GM12873 (cell line): Measurements from ENCODE around the gene MXI1.

Experiments used
- TF ChIP-seq, protein P1 (sequence below): IDR thresholded peaks from 2 replicates; pipeline ENCODE4 v1.5.1; 2012; ENCODE audit warnings: low read depth, mild to moderate bottlenecking, moderate library complexity, low read length, control low read depth; ENCODE audit not compliant: insufficient read depth; ENCODE audit errors: missing control alignments

Gene MXI1

DNA sequence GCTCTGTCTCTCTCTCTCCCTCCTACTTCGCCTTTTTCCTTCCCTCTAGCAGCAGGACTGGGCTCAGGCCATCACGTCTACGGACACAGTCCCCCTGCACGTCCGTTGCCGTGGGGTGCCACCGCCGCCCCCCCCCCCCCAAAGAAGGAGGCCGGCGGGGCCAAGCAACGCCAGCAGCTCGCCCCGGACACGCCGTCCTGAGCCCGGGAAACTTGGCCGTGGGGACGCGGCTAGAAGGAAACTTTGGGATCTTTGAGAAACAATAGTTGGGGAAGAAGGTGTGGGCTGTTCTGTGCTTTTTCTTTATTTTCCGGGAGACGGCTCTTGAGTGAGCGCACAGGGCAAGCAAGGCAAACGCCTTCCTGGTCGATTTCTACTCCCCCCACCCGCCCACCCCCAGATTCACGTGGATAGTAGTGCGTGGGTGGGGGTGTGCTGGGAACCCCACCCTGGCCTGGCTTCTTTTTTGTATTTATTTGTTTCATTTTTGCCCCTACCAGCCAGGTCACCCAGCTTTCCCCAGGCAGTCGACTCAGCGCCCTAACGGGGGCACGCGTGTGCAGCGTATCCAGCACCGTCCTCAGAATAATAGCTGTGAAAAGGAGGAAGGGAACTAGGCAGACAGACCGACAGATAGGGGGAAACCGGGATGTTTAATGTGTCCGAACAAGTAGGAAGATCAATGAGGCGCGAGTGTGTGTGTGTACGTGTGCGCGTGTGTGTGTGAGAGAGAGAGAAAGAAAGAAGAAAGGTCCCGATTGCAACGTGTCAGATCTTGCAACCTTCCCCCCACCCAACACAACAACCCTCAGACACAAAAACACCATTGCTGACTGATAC, 1.4 kb downstream of the MXI1 start:
- TF ChIP-seq, protein P1, sequence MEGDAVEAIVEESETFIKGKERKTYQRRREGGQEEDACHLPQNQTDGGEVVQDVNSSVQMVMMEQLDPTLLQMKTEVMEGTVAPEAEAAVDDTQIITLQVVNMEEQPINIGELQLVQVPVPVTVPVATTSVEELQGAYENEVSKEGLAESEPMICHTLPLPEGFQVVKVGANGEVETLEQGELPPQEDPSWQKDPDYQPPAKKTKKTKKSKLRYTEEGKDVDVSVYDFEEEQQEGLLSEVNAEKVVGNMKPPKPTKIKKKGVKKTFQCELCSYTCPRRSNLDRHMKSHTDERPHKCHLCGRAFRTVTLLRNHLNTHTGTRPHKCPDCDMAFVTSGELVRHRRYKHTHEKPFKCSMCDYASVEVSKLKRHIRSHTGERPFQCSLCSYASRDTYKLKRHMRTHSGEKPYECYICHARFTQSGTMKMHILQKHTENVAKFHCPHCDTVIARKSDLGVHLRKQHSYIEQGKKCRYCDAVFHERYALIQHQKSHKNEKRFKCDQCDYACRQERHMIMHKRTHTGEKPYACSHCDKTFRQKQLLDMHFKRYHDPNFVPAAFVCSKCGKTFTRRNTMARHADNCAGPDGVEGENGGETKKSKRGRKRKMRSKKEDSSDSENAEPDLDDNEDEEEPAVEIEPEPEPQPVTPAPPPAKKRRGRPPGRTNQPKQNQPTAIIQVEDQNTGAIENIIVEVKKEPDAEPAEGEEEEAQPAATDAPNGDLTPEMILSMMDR = no peak

DNA sequence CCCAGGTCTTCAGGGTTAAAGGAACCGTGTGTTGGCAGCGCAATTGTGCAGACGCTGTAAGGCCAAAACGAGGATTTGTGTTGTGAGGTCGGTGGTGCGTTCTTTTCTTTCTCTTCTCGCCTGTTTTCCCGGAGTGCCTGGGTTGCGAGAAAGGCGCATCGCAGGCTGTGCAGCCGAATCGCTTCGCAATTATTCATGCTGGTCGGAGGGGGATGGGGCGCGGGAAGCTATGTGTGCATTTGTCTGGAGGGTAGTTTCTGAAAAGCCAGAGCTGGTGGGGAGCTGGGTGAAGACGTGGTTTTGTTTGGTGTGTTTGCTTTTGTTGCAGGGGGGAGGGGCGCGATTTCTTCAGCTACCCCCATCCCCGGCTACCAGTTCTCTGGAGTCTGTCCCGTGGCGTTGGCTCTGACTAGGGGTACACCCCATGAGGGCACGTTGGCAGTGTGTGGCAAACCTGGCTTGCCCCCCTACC, 2.1 kb downstream of the MXI1 start:
- TF ChIP-seq, protein P1 = no peak

DNA sequence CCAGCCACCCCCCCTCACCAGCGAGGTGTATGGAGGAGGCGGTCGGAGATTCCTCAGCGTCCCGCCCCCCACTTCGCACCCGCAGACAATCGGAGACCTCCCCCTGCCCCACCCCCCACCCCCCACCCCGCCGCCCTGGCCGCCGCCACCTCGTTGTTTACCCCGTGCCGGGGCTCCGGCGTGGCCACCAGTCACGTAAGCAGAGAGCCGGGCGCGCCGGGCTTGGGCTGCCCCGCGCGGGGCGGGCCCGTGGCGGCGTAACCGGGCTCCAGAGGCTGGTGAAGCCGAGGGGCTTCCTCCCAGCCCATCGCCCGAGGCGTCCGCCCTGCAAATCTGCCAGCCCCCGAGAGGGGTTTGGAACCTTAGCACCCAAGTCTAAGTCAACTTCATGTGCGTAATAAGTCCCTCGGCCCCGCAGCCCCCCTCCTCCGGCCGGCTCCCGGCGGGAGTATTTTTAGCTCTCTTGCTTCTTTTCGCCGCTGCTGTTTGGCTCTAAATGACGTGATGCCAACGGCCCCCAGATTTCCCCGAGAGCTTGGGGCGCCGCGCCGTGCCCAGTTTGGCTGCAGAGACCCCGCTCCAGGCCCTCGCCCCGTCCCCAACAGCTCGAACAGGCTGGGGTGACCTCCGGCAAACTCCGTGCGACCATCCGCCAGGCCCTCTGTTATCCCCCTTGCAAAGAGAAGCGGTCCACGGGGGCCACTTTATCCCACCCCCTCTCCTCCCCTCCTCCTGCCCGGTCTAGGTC, 2.7 kb downstream of the MXI1 start:
- TF ChIP-seq, protein P1 = no peak

DNA sequence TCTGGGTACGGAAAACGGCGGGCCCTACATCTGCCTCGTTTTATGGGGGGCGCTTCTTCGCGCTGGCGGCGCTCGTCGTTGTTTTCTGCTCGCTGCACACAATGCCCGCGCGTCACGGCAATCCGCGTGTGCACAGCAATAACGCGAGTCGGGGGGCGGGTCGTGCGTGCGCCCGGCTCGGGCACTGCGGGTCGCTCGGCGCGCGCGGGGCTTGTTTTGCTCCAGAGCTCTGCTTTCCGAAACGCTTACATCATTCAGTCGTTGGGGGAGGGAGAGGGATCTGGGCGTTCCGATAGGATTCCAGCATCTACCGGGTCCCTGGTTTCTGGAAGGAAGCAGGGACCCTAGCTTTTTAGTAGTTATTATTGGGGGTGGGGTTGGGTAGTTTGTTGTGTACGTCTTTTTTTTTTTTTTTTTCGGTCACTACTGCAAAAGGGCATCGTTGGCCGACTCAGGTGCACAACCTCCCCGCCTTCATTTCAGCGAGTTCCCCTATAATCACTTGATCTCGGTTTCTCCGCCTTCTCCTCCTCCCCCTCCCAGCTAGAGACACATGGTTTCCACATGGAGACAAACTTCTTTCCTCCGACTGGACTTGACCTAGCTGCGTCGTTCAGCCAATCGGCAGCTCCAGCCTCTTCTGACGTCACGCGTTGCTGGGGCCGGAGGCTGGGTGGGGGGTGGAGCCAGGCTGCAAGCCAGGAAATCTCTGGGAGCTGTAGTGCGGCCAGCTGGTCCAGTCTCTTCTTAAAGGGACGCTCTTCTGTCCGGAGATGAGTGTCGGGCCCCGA, 3.5 kb downstream of the MXI1 start:
- TF ChIP-seq, protein P1 = no peak

DNA sequence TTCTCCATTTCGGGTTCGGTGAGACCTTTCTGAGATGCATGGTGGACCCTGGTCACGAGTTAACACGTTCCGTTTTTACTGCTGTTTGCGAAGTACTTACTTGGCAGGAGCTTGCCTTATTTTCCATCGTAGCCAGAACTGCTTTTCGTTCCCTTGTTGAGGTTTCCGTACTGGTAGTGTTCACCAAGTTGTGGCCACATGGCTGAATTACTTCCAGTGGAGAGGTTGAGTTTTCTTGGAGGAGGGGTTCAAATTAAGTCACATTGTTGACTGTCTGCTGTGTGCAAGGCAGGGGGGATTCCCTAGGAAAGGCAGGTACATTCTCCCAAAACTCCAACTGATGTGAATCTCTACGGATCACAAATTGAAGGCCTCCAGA, 4.0 kb downstream of the MXI1 start:
- TF ChIP-seq, protein P1 = no peak

DNA sequence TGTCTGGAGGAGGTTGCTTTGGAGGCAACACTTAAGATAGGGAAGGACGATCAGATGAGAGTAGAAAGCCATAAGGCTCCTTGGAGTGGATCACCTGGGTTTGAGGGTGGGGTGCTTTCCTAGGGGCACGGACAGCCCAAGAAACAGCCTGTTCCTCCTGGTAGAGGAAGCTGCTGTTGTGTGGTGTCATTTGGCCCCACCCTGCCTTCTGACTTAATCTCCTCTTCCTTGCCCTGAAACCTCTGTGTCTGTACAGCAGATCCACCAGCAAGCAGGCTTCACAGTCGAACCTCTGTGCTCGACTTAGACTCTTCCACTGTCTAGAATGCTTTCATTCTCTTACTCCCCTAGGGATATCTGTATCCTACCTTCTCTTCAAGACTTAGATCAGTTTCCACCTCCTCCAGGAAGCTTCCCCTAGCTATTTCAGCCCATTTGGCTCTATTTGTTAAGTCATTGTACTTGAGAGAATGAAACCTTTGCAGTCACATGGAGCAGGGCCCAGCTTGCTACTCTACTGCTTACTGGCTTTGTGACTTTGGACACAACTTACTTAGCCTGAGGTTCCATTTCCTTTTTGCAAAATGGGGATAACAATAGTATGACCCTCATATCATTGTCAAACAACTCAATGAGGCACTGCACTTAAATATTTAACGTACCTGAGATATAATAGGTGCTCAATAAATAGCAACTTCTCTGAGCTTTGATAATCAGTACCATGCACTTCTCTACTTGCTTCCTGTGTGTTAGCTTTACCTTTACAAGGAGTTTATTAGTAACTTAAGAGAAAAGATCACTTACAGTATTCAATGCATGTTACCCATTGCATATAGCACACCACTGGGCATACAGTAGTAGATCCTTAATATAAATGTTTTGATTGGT, 5.0 kb downstream of the MXI1 start:
- TF ChIP-seq, protein P1 = no peak
